ENCODE results near the gene TNNT2. TPM values are rescaled to one million over a fixed set of nuclear protein-coding genes. Genes with fewer than 3 reads are reported as not detected.

TNNT2 gene
- total RNA-seq, 1 donor from 2014 or later: 3.3 TPM

DNA sequence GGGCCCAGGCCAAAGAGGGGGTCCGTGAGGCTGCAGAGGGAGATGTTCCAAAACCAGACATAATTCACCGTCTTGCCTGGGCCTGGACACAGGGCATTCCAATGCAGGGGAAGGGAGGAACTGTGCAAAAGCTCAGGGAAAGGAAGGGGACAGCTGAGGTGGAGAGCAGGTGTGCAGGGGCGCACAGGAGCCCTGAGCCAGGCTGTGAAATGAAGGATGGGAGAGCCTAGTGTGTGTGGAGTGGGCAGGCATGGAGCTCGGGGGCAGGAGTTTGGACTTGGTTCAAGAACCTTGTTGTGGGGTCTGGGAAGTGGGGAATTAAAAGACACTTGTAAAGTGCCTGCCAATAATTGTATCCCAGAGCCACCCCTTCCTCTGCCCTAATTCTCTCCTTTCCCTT lies 41.8 kb upstream of the TNNT2 start:
- Mint-ChIP-seq H3K27me3 (ENCODE audit: unreplicated experiment) (peaks cover 6% of the 10 kb centered on the region), H3K4me1 (ENCODE audit: unreplicated experiment) (no peaks in the 10 kb centered on the region), H3K27ac (ENCODE audit: unreplicated experiment) (no peak overlapping the region), H3K36me3 (ENCODE audit: low read depth, unreplicated experiment) (no peaks in the 10 kb centered on the region), H3K9me3 (ENCODE audit: unreplicated experiment) (no peaks in the 10 kb centered on the region), H3K4me3 (ENCODE audit: unreplicated experiment) (no peak overlapping the region)
- TF ChIP-seq, protein P1, sequence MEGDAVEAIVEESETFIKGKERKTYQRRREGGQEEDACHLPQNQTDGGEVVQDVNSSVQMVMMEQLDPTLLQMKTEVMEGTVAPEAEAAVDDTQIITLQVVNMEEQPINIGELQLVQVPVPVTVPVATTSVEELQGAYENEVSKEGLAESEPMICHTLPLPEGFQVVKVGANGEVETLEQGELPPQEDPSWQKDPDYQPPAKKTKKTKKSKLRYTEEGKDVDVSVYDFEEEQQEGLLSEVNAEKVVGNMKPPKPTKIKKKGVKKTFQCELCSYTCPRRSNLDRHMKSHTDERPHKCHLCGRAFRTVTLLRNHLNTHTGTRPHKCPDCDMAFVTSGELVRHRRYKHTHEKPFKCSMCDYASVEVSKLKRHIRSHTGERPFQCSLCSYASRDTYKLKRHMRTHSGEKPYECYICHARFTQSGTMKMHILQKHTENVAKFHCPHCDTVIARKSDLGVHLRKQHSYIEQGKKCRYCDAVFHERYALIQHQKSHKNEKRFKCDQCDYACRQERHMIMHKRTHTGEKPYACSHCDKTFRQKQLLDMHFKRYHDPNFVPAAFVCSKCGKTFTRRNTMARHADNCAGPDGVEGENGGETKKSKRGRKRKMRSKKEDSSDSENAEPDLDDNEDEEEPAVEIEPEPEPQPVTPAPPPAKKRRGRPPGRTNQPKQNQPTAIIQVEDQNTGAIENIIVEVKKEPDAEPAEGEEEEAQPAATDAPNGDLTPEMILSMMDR (IDR thresholded peaks at IDR 0.05; ENCODE audit: unreplicated experiment): no peak
- DNase-seq (ENCODE audit: low spot score): no peak

DNA sequence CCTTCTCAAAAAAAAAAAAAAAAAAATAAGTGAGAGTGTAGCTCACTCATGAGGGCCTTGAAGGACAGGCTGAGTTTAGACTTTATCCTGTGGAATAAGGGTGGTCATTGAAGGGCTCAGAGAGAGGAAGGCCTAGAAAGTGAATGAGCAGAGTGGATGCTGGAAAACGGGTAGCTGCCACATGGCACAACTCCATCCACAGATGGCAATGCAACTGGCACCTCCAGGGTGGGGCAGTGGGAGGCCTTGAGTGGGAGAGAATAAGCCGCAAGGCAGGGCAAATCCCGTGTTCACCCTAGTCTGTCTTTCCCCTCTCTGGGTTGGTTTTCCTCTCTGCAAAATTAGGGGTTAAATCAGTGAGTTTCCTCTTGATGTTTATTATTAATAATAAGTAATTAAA lies 41.0 kb upstream of the TNNT2 start:
- DNase-seq (ENCODE audit: low spot score): no peak
- Mint-ChIP-seq H3K9me3 (ENCODE audit: unreplicated experiment) (no peaks in the 10 kb centered on the region), H3K4me1 (ENCODE audit: unreplicated experiment) (no peaks in the 10 kb centered on the region), H3K27ac (ENCODE audit: unreplicated experiment) (no peak overlapping the region), H3K36me3 (ENCODE audit: low read depth, unreplicated experiment) (no peaks in the 10 kb centered on the region), H3K27me3 (ENCODE audit: unreplicated experiment) (peaks cover 3% of the 10 kb centered on the region), H3K4me3 (ENCODE audit: unreplicated experiment) (no peak overlapping the region)
- TF ChIP-seq, protein P1 (IDR thresholded peaks at IDR 0.05; ENCODE audit: unreplicated experiment): no peak

DNA sequence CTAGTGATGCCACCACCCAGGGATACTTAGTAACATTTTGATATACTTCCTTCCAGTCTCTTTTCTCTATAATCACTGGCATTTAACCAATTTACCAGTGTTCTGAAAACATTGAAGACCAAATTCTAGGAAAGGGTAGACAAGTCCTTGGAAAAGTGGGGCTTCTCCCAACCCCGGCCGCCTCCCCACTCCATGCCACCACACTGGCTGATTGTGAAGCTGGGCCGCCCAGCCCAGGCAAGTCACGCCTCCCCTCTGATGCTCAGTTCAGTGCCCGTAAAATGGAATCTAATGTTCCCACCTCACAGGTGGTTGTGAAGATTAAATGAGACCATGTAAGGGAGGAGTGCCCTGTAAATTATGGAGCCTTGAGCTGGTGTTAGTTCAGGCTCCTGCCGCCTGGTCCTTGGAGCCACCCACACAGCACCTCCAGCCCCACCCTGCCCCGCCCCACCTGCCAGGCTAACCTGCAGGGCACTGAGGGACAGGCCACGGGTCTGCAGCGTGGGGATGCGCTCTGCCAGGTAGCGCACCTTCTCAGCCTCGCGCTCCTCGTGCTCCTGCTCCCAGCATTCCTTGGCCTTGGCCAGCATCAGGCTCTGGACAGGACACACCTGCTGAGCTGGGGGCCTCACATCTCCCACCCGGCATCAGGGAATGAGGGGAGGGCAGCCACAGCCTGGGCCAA lies 36.7 kb upstream of the TNNT2 start:
- H3K27me3 Mint-ChIP-seq (ENCODE audit: unreplicated experiment): peaks cover 5% of the 10 kb centered on the region
- H3K27ac Mint-ChIP-seq (ENCODE audit: unreplicated experiment): no peak overlapping the region
- H3K4me1 Mint-ChIP-seq (ENCODE audit: unreplicated experiment): peaks cover 8% of the 10 kb centered on the region
- no peaks in the 10 kb centered on the region for H3K36me3 Mint-ChIP-seq (ENCODE audit: low read depth, unreplicated experiment)
- DNase-seq (ENCODE audit: low spot score): no peak
- H3K9me3 Mint-ChIP-seq (ENCODE audit: unreplicated experiment): no peaks in the 10 kb centered on the region
- H3K4me3 Mint-ChIP-seq (ENCODE audit: unreplicated experiment): no peak overlapping the region
- TF ChIP-seq, protein P1 (IDR thresholded peaks at IDR 0.05; ENCODE audit: unreplicated experiment): no peak

DNA sequence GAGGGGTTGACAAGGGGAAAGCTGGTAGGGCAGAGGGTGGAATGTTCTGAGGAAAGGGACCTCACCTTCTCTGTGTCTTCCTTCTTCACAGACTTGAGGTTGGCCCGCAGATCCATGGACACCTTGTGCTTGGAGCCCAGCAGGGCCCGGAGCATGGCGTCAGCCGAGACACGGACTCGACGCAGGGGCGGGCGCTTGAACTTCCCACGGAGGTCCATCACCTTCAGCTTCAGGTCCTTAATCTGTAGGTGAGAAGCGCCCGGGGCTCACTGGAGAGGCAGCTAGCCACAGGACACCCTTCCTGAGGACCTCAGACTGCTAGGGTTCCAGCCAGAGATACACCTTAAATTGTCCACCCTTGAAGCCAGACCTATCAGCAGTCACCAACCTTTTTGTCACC lies 33.8 kb upstream of the TNNT2 start:
- H3K27me3 Mint-ChIP-seq (ENCODE audit: unreplicated experiment): peaks cover 3% of the 10 kb centered on the region
- TF ChIP-seq, protein P1 (IDR thresholded peaks at IDR 0.05; ENCODE audit: unreplicated experiment): no peak
- no peaks in the 10 kb centered on the region for H3K36me3 Mint-ChIP-seq (ENCODE audit: low read depth, unreplicated experiment)
- no peak for DNase-seq (ENCODE audit: low spot score)
- no peaks in the 10 kb centered on the region for H3K9me3 Mint-ChIP-seq (ENCODE audit: unreplicated experiment)
- no peak overlapping the region for H3K27ac Mint-ChIP-seq (ENCODE audit: unreplicated experiment)
- H3K4me3 Mint-ChIP-seq (ENCODE audit: unreplicated experiment): no peak overlapping the region
- peaks cover 8% of the 10 kb centered on the region for H3K4me1 Mint-ChIP-seq (ENCODE audit: unreplicated experiment)

DNA sequence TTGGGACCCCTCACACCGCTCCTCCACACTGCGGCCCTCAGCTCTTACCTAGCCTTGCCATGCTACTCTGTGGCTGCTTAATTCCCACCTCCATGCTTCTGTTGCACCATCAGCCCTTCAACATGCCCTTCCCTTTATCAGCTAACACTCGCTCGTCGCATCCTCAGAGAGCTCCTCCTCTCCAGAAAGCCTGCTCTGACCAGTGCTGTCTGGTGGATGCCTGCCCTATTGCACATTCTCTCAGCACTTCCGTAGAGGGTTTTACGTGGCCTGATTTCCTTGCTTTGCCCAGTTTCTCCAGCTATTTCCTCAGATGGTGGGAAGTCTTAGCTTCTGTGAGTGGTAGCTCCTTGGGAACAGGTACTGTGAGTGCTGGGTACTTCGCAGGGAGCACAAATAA lies 32.0 kb upstream of the TNNT2 start:
- peaks cover 8% of the 10 kb centered on the region for H3K4me1 Mint-ChIP-seq (ENCODE audit: unreplicated experiment)
- H3K27ac Mint-ChIP-seq (ENCODE audit: unreplicated experiment): no peak overlapping the region
- no peaks in the 10 kb centered on the region for H3K9me3 Mint-ChIP-seq (ENCODE audit: unreplicated experiment)
- TF ChIP-seq, protein P1 (IDR thresholded peaks at IDR 0.05; ENCODE audit: unreplicated experiment): no peak
- H3K36me3 Mint-ChIP-seq (ENCODE audit: low read depth, unreplicated experiment): no peaks in the 10 kb centered on the region
- peak overlapping the region; percentile 18 for H3K4me3 Mint-ChIP-seq (ENCODE audit: unreplicated experiment)
- peaks cover 3% of the 10 kb centered on the region for H3K27me3 Mint-ChIP-seq (ENCODE audit: unreplicated experiment)
- no peak for DNase-seq (ENCODE audit: low spot score)

Measured in endothelial cell (in vitro differentiated cells).